SK-N-SH treated with all-trans-retinoic acid at 6 μM for 48 hours (cell line): Measurements from ENCODE around the gene ACCS.

Source experiments
- ATAC-seq: fragments of 200-7000 bp; cut with Tn5 transposase; 3 replicates; pipeline ENCODE4 v1.9.1; 2020; ENCODE audit warnings: mild to moderate bottlenecking, moderate library complexity
- ARNTL ChIP-seq: fragments of 450-650 bp; formaldehyde crosslinking; IDR thresholded peaks from 2 replicates; pipeline ENCODE4 v1.5.0; 2020; ENCODE audit warnings: low read depth, mild to moderate bottlenecking, moderate library complexity, borderline replicate concordance
- CREB5 ChIP-seq: fragments of 250-450 bp; sonication (Bioruptor Pico); IDR thresholded peaks from 2 replicates; pipeline ENCODE4 v1.5.1; 2020; ENCODE audit warnings: low read depth, mild to moderate bottlenecking, moderate library complexity
- CSDC2 ChIP-seq: fragments of 250-450 bp; sonication (Bioruptor Pico); IDR thresholded peaks from 2 replicates; pipeline ENCODE4 v1.5.0; 2020; ENCODE audit warnings: mild to moderate bottlenecking, moderate library complexity
- CSRNP3 ChIP-seq: fragments of 250-450 bp; sonication (Bioruptor Pico); IDR thresholded peaks from 2 replicates; pipeline ENCODE4 v1.5.1; 2021; ENCODE audit warnings: mild to moderate bottlenecking, moderate library complexity
- ESRRG ChIP-seq: fragments of 250-450 bp; sonication (Bioruptor Pico); IDR thresholded peaks from 2 replicates; pipeline ENCODE4 v1.6.1; 2021; ENCODE audit warnings: mild to moderate bottlenecking
- GLIS3 ChIP-seq: fragments of 250-450 bp; sonication (Bioruptor Pico); IDR thresholded peaks from 2 replicates; pipeline ENCODE4 v1.5.0; 2020; ENCODE audit warnings: mild to moderate bottlenecking, moderate library complexity
- ISL1 ChIP-seq: fragments of 250-450 bp; sonication (Bioruptor Pico); IDR thresholded peaks from 2 replicates; pipeline ENCODE4 v2.1.2; 2022; ENCODE audit warnings: mild to moderate bottlenecking, moderate library complexity
- POU6F1 ChIP-seq: fragments of 250-450 bp; sonication (Bioruptor Pico); IDR thresholded peaks from 2 replicates; pipeline ENCODE4 v1.8.0; 2021; ENCODE audit warnings: low read depth, mild to moderate bottlenecking, moderate library complexity, borderline replicate concordance
- PPARA ChIP-seq: fragments of 250-450 bp; sonication (Bioruptor Pico); IDR thresholded peaks from 2 replicates; pipeline ENCODE4 v1.5.0; 2020; ENCODE audit warnings: mild to moderate bottlenecking, borderline replicate concordance
- RARB ChIP-seq: fragments of 250-450 bp; sonication (Bioruptor Pico); IDR thresholded peaks from 2 replicates; pipeline ENCODE4 v1.8.0; 2021; ENCODE audit warnings: mild to moderate bottlenecking, moderate library complexity
- SNAI2 ChIP-seq: fragments of 250-450 bp; sonication (Bioruptor Pico); IDR thresholded peaks from 2 replicates; pipeline ENCODE4 v1.5.0; 2020; ENCODE audit warnings: mild to moderate bottlenecking, moderate library complexity
- TCF4 ChIP-seq: fragments of 250-450 bp; sonication (Bioruptor Pico); IDR thresholded peaks from 2 replicates; pipeline ENCODE4 v1.8.0; 2021; ENCODE audit warnings: mild to moderate bottlenecking, moderate library complexity, borderline replicate concordance
- TOX ChIP-seq: fragments of 250-450 bp; sonication (Bioruptor Pico); IDR thresholded peaks from 2 replicates; pipeline ENCODE4 v1.8.0; 2021; ENCODE audit warnings: mild to moderate bottlenecking, moderate library complexity, borderline replicate concordance
- TSHZ2 ChIP-seq: fragments of 250-450 bp; sonication (Bioruptor Pico); IDR thresholded peaks from 2 replicates; pipeline ENCODE4 v1.5.0; 2020; ENCODE audit warnings: mild to moderate bottlenecking, moderate library complexity
- ZC3H10 ChIP-seq: fragments of 250-450 bp; sonication (Bioruptor Pico); IDR thresholded peaks from 2 replicates; pipeline ENCODE4 v1.5.1; 2021; ENCODE audit warnings: mild to moderate bottlenecking, moderate library complexity
- ZFP3 ChIP-seq: fragments of 250-450 bp; sonication (Bioruptor Pico); IDR thresholded peaks from 2 replicates; pipeline ENCODE4 v1.5.0; 2020; ENCODE audit warnings: mild to moderate bottlenecking, moderate library complexity
- ZFP30 ChIP-seq: fragments of 450-650 bp; formaldehyde crosslinking; IDR thresholded peaks from 2 replicates; pipeline ENCODE4 v1.5.0; 2022; ENCODE audit warnings: mild to moderate bottlenecking, moderate library complexity
- ZNF565 ChIP-seq: fragments of 450-650 bp; formaldehyde crosslinking; conservative IDR thresholded peaks from 2 replicates; pipeline ENCODE4 v1.5.0; 2020; ENCODE audit warnings: low read depth, mild to moderate bottlenecking, moderate library complexity
- ZNF70 ChIP-seq: fragments of 450-650 bp; formaldehyde crosslinking; IDR thresholded peaks from 2 replicates; pipeline ENCODE4 v1.5.0; 2020; ENCODE audit warnings: mild to moderate bottlenecking, moderate library complexity
- ZNF8 ChIP-seq: fragments of 450-650 bp; formaldehyde crosslinking; IDR thresholded peaks from 2 replicates; pipeline ENCODE4 v1.5.0; 2020; ENCODE audit warnings: mild to moderate bottlenecking, moderate library complexity

The ACCS gene

GRCh38 chr11:44104481-44105294, 38.6 kb downstream of the ACCS start:
- TF ChIP-seq ZNF70 (CRISPR knock-in tag) (no peak), CSRNP3 (CRISPR knock-in tag) (no peak), ZFP30 (CRISPR knock-in tag) (no peak), ARNTL (CRISPR knock-in tag) (no peak), SNAI2 (CRISPR knock-in tag) (no peak), ESRRG (CRISPR knock-in tag) (no peak), TOX (CRISPR knock-in tag) (no peak), PPARA (CRISPR knock-in tag) (no peak), ZC3H10 (CRISPR knock-in tag) (no peak), ZFP3 (CRISPR knock-in tag) (no peak), CREB5 (no peak), ISL1 (CRISPR knock-in tag) (no peak), POU6F1 (CRISPR knock-in tag) (no peak), GLIS3 (no peak), ZNF8 (no peak), TCF4 (CRISPR knock-in tag) (no peak), CSDC2 (CRISPR knock-in tag) (no peak), RARB (CRISPR knock-in tag) (no peak), TSHZ2 (CRISPR knock-in tag) (no peak)

GRCh38 chr11:44108260-44108659, 42.2 kb downstream of the ACCS start:
- ATAC-seq: no peak
- no peak for TF ChIP-seq TCF4 (CRISPR knock-in tag)
- TF ChIP-seq CREB5: no peak
- no peak for TF ChIP-seq TSHZ2 (CRISPR knock-in tag)
- no peak for TF ChIP-seq ARNTL (CRISPR knock-in tag)
- TF ChIP-seq CSDC2 (CRISPR knock-in tag): no peak
- TF ChIP-seq SNAI2 (CRISPR knock-in tag): no peak
- no peak for TF ChIP-seq ZFP30 (CRISPR knock-in tag)
- no peak for TF ChIP-seq ZNF8
- no peak for TF ChIP-seq ZC3H10 (CRISPR knock-in tag)
- TF ChIP-seq POU6F1 (CRISPR knock-in tag): no peak
- TF ChIP-seq CSRNP3 (CRISPR knock-in tag): no peak
- TF ChIP-seq PPARA (CRISPR knock-in tag): no peak
- no peak for TF ChIP-seq RARB (CRISPR knock-in tag)
- TF ChIP-seq ZNF565 (CRISPR knock-in tag): no peak

More at GRCh38 chr11:44104481-44105294, 38.6 kb downstream of the ACCS start:
- ATAC-seq: no peak
